Measurements from ENCODE around the gene AKT3. TPM values are rescaled to one million over a fixed set of nuclear protein-coding genes. Genes with fewer than 3 reads are reported as not detected.

Gene AKT3
- total and polyA plus RNA-seq, 2 experiments from 2014 or later, result 4.5 to 18.5 TPM

DNA sequence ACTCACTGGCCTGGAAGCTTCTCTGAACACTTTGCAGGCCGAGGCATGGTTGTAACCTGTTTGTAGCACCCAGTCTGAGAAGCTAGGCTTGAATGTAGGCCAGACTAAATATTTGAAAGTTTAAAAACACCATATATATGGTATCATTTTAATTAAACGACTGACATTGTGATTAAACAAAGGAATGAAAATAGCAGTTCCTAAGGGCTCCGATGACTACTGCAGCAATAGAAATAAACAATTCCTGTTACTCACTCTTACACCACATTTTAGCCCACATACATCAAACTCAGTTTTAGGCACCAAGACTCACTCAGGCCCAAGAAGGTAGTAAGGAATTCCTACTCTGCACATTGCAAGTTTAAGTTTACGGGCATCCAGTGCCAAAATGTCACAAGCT lies 281.2 kb downstream of the AKT3 start:
- Histone ChIP-seq H3K36me3 (ENCODE audit: insufficient read depth) (no peaks in the 10 kb centered on the region), H4K20me1 (replicated peaks; ENCODE audit: insufficient read depth) (no peaks in the 10 kb centered on the region), H3K4me3 (no peak overlapping the region), H3K9me2 (ENCODE audit: insufficient read depth) (no peaks in the 10 kb centered on the region), H3K27ac (ENCODE audit: low read depth) (no peak overlapping the region), H3K4me1 (ENCODE audit: insufficient read depth) (no peaks in the 10 kb centered on the region), H3K79me2 (replicated peaks; ENCODE audit: insufficient read depth) (no peaks in the 10 kb centered on the region), H3K4me2 (no peak overlapping the region), H3K27me3 (ENCODE audit: insufficient read depth) (no peaks in the 10 kb centered on the region), H2AFZ (no peak overlapping the region), H3F3A (replicated peaks; ENCODE audit: low read depth) (no peaks in the 10 kb centered on the region)
- no peaks in the 10 kb centered on the region for H3K36me3 Mint-ChIP-seq (ENCODE audit: low read depth)
- H3K27me3 Mint-ChIP-seq (ENCODE audit: insufficient read depth, low read depth, poor library complexity), result no peaks in the 10 kb centered on the region
- ATAC-seq (no peak), DNase-seq (ENCODE audit: low spot score) (no peak)
- TF ChIP-seq ZNF331 (CRISPR knock-in tag; IDR thresholded peaks at IDR 0.05; ENCODE audit: low read depth) (no peak), CREB1 (CRISPR knock-in tag; IDR thresholded peaks at IDR 0.05; ENCODE audit: low read depth) (no peak), EZH2 (IDR thresholded peaks at IDR 0.05; ENCODE audit: low read depth, unreplicated experiment) (no peak), STAT1 (IDR thresholded peaks at IDR 0.05; ENCODE audit: unreplicated experiment) (no peak), JUNB (IDR thresholded peaks at IDR 0.05; ENCODE audit: unreplicated experiment) (no peak), ZNF114 (CRISPR knock-in tag; IDR thresholded peaks at IDR 0.05) (no peak)
- TF ChIP-seq, protein P1, sequence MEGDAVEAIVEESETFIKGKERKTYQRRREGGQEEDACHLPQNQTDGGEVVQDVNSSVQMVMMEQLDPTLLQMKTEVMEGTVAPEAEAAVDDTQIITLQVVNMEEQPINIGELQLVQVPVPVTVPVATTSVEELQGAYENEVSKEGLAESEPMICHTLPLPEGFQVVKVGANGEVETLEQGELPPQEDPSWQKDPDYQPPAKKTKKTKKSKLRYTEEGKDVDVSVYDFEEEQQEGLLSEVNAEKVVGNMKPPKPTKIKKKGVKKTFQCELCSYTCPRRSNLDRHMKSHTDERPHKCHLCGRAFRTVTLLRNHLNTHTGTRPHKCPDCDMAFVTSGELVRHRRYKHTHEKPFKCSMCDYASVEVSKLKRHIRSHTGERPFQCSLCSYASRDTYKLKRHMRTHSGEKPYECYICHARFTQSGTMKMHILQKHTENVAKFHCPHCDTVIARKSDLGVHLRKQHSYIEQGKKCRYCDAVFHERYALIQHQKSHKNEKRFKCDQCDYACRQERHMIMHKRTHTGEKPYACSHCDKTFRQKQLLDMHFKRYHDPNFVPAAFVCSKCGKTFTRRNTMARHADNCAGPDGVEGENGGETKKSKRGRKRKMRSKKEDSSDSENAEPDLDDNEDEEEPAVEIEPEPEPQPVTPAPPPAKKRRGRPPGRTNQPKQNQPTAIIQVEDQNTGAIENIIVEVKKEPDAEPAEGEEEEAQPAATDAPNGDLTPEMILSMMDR (conservative IDR thresholded peaks at IDR 0.05; ENCODE audit: low read depth in 2 of 2), result no peak
- TF ChIP-seq, protein P2, sequence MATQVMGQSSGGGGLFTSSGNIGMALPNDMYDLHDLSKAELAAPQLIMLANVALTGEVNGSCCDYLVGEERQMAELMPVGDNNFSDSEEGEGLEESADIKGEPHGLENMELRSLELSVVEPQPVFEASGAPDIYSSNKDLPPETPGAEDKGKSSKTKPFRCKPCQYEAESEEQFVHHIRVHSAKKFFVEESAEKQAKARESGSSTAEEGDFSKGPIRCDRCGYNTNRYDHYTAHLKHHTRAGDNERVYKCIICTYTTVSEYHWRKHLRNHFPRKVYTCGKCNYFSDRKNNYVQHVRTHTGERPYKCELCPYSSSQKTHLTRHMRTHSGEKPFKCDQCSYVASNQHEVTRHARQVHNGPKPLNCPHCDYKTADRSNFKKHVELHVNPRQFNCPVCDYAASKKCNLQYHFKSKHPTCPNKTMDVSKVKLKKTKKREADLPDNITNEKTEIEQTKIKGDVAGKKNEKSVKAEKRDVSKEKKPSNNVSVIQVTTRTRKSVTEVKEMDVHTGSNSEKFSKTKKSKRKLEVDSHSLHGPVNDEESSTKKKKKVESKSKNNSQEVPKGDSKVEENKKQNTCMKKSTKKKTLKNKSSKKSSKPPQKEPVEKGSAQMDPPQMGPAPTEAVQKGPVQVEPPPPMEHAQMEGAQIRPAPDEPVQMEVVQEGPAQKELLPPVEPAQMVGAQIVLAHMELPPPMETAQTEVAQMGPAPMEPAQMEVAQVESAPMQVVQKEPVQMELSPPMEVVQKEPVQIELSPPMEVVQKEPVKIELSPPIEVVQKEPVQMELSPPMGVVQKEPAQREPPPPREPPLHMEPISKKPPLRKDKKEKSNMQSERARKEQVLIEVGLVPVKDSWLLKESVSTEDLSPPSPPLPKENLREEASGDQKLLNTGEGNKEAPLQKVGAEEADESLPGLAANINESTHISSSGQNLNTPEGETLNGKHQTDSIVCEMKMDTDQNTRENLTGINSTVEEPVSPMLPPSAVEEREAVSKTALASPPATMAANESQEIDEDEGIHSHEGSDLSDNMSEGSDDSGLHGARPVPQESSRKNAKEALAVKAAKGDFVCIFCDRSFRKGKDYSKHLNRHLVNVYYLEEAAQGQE (IDR thresholded peaks at IDR 0.05; ENCODE audit: unreplicated experiment), result no peak
- no peaks in the 10 kb centered on the region for H3K4me1 Mint-ChIP-seq
- H3K27ac Mint-ChIP-seq, result no peak overlapping the region
- no peaks in the 10 kb centered on the region for H3K9me3 Mint-ChIP-seq
- no peak overlapping the region for H3K4me3 Mint-ChIP-seq

DNA sequence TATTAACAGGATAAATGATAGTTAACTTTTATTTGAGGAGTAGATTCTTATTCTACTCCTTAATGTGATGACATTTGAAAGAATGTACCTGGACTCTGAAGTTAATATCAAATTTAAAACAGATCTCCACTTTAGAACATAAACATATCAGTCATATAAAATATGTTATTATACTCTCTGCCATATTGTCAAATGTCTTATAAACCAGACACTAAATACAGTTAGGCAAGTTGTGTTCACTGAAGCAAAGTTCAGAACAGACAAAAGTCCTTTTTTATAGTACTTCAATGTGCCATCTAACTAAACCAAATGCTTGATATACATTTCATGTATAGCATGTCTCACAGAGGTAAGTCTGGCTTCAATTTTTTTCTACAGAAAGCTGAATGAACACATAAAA lies 285.2 kb downstream of the AKT3 start:
- Histone ChIP-seq H3K4me1 (ENCODE audit: insufficient read depth) (no peaks in the 10 kb centered on the region), H3K79me2 (replicated peaks; ENCODE audit: insufficient read depth) (no peaks in the 10 kb centered on the region), H3K4me2 (no peak overlapping the region), H3K36me3 (ENCODE audit: insufficient read depth) (no peaks in the 10 kb centered on the region), H3K27me3 (ENCODE audit: insufficient read depth) (no peaks in the 10 kb centered on the region), H3K4me3 (no peak overlapping the region), H3F3A (replicated peaks; ENCODE audit: low read depth) (no peaks in the 10 kb centered on the region), H2AFZ (no peak overlapping the region), H3K9me2 (ENCODE audit: insufficient read depth) (no peaks in the 10 kb centered on the region), H3K27ac (ENCODE audit: low read depth) (no peak overlapping the region), H4K20me1 (replicated peaks; ENCODE audit: insufficient read depth) (no peaks in the 10 kb centered on the region)
- Mint-ChIP-seq H3K4me1 (peaks cover 3% of the 10 kb centered on the region), H3K36me3 (ENCODE audit: low read depth) (peaks cover 13% of the 10 kb centered on the region), H3K27me3 (ENCODE audit: insufficient read depth, low read depth, poor library complexity) (no peaks in the 10 kb centered on the region), H3K27ac (no peak overlapping the region), H3K9me3 (peaks cover 6% of the 10 kb centered on the region; the same call in 1 of the 3 replicates), H3K4me3 (no peak overlapping the region)
- no peak for DNase-seq (ENCODE audit: low spot score)
- no peak for ATAC-seq
- no peak for TF ChIP-seq STAT1 (IDR thresholded peaks at IDR 0.05; ENCODE audit: unreplicated experiment)
- TF ChIP-seq, protein P3, sequence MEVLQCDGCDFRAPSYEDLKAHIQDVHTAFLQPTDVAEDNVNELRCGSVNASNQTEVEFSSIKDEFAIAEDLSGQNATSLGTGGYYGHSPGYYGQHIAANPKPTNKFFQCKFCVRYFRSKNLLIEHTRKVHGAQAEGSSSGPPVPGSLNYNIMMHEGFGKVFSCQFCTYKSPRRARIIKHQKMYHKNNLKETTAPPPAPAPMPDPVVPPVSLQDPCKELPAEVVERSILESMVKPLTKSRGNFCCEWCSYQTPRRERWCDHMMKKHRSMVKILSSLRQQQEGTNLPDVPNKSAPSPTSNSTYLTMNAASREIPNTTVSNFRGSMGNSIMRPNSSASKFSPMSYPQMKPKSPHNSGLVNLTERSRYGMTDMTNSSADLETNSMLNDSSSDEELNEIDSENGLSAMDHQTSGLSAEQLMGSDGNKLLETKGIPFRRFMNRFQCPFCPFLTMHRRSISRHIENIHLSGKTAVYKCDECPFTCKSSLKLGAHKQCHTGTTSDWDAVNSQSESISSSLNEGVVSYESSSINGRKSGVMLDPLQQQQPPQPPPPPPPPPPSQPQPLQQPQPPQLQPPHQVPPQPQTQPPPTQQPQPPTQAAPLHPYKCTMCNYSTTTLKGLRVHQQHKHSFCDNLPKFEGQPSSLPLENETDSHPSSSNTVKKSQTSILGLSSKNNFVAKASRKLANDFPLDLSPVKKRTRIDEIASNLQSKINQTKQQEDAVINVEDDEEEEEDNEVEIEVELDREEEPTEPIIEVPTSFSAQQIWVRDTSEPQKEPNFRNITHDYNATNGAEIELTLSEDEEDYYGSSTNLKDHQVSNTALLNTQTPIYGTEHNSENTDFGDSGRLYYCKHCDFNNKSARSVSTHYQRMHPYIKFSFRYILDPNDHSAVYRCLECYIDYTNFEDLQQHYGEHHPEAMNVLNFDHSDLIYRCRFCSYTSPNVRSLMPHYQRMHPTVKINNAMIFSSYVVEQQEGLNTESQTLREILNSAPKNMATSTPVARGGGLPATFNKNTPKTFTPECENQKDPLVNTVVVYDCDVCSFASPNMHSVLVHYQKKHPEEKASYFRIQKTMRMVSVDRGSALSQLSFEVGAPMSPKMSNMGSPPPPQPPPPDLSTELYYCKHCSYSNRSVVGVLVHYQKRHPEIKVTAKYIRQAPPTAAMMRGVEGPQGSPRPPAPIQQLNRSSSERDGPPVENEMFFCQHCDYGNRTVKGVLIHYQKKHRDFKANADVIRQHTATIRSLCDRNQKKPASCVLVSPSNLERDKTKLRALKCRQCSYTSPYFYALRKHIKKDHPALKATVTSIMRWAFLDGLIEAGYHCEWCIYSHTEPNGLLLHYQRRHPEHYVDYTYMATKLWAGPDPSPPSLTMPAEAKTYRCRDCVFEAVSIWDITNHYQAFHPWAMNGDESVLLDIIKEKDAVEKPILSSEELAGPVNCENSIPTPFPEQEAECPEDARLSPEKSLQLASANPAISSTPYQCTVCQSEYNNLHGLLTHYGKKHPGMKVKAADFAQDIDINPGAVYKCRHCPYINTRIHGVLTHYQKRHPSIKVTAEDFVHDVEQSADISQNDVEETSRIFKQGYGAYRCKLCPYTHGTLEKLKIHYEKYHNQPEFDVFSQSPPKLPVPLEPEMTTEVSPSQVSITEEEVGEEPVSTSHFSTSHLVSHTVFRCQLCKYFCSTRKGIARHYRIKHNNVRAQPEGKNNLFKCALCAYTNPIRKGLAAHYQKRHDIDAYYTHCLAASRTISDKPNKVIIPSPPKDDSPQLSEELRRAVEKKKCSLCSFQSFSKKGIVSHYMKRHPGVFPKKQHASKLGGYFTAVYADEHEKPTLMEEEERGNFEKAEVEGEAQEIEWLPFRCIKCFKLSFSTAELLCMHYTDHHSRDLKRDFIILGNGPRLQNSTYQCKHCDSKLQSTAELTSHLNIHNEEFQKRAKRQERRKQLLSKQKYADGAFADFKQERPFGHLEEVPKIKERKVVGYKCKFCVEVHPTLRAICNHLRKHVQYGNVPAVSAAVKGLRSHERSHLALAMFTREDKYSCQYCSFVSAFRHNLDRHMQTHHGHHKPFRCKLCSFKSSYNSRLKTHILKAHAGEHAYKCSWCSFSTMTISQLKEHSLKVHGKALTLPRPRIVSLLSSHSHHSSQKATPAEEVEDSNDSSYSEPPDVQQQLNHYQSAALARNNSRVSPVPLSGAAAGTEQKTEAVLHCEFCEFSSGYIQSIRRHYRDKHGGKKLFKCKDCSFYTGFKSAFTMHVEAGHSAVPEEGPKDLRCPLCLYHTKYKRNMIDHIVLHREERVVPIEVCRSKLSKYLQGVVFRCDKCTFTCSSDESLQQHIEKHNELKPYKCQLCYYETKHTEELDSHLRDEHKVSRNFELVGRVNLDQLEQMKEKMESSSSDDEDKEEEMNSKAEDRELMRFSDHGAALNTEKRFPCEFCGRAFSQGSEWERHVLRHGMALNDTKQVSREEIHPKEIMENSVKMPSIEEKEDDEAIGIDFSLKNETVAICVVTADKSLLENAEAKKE (CRISPR knock-in tag; IDR thresholded peaks at IDR 0.05), result no peak

All from GM23338 (cell line).